Activated naive CD4-positive, alpha-beta T cell treated with Interleukin-2 at 50 U/mL for 16 hours (primary cell): ENCODE results near the gene CFAP92.

Source experiments
- DNase-seq: peaks from one replicate; pipeline ENCODE4 v3.0.0-alpha.2; 2020

Gene CFAP92

GRCh38 chr3:129005526-129006303 is 11.8 kb upstream of the CFAP92 start:
- no peak for DNase-seq

- DNase-seq: no peak
These were observed 10.9 kb upstream of the CFAP92 start for GRCh38 chr3:129004639-129005295.

- DNase-seq: peak; percentile 62
These were observed 9.8 kb upstream of the CFAP92 start for GRCh38 chr3:129003578-129004112.

GRCh38 chr3:129002573-129003569 is 9.0 kb upstream of the CFAP92 start:
- no peak for DNase-seq

- DNase-seq: peak; percentile 29
These were observed 8.1 kb upstream of the CFAP92 start for GRCh38 chr3:129001806-129002572.

GRCh38 chr3:129001101-129001805 is 7.4 kb upstream of the CFAP92 start, which contains the start of gene EFCC1:
Gene EFCC1 (plus strand): TSS chr3:129001304. CDS start chr3:129001629, 325 bp downstream.
- DNase-seq: no peak

- DNase-seq: no peak
These were observed 6.8 kb upstream of the CFAP92 start for GRCh38 chr3:129000742-129001100.

- no peak for DNase-seq
These were observed 5.2 kb upstream of the CFAP92 start for GRCh38 chr3:128999102-128999501.

GRCh38 chr3:128998561-128998960 is 4.7 kb upstream of the CFAP92 start:
- no peak for DNase-seq

- DNase-seq: no peak
These were observed 3.7 kb upstream of the CFAP92 start for GRCh38 chr3:128997486-128998133.

- no peak for DNase-seq
These were observed 2.9 kb upstream of the CFAP92 start for GRCh38 chr3:128996726-128997125.

GRCh38 chr3:128996200-128996599 is 2.3 kb upstream of the CFAP92 start:
- DNase-seq: no peak

- no peak for DNase-seq
These were observed 1.9 kb upstream of the CFAP92 start for GRCh38 chr3:128995737-128996136.

- DNase-seq: no peak
These were observed 988 bp upstream of the CFAP92 start for GRCh38 chr3:128994581-128995546.

- DNase-seq: no peak
These were observed 267 bp upstream of the CFAP92 start for GRCh38 chr3:128994173-128994512.

GRCh38 chr3:128992926-128993460 is 883 bp downstream of the CFAP92 start:
- no peak for DNase-seq

GRCh38 chr3:128991355-128991895 is 2.5 kb downstream of the CFAP92 start:
- DNase-seq: no peak

- no peak for DNase-seq
These were observed 5.6 kb downstream of the CFAP92 start for GRCh38 chr3:128988286-128988685.
